GM10847 (cell line): Measurements from ENCODE around the gene GAS2L1.

Source experiments
- POLR2A ChIP-seq: IDR thresholded peaks from 2 replicates; pipeline ENCODE4 v1.6.1; 2011; ENCODE audit not compliant: insufficient read length; ENCODE audit errors: extremely low read depth

The GAS2L1 gene

GRCh38 chr22:29348956-29349355 lies 42.5 kb downstream of the GAS2L1 start:
- TF ChIP-seq POLR2A = no peak

DNA sequence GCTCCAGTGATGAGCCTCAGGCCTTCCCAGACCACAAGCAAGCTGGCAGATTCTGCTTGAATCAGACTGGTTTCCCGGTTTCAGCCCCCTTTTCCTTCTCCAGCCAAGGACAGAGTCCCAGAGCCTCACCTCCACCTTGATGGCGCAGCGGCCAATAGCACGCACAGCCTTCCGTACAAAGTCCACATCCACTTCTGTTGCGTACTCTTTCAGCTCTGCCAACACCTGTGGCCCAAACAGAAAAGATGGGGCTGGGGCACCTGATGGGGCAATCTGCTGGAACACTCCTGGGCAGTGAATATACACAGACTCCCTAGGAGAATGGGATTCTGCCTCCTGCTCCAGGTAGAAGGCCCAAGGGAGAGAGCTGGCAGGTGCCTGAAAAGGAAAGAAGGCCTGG lies 44.6 kb downstream of the GAS2L1 start:
- TF ChIP-seq POLR2A = no peak

- no peak for TF ChIP-seq POLR2A
Measured at GRCh38 chr22:29351891-29352290, 45.4 kb downstream of the GAS2L1 start.

GRCh38 chr22:29352778-29353177 lies 46.3 kb downstream of the GAS2L1 start:
- TF ChIP-seq POLR2A = no peak

DNA sequence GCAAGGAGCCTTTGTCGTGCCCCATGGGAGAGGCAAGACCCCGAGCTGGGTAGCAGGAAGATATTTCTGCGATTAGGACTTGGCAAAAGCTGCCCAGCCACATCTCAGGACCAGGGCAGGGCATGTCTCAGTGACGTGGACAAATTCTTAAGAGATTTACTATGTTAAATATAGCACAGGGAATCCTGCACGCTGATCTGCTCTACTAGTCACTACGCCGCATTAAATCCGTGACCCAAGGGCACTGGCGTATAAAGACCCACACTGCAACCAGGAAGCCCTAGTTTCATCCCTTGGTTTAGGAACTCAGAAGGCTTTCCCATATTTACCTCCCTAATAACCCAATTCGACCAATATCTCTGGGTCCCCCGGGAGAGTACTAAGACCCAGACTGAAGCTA lies 46.8 kb downstream of the GAS2L1 start:
- no peak for TF ChIP-seq POLR2A

GRCh38 chr22:29353860-29354259 lies 47.4 kb downstream of the GAS2L1 start:
- no peak for TF ChIP-seq POLR2A

DNA sequence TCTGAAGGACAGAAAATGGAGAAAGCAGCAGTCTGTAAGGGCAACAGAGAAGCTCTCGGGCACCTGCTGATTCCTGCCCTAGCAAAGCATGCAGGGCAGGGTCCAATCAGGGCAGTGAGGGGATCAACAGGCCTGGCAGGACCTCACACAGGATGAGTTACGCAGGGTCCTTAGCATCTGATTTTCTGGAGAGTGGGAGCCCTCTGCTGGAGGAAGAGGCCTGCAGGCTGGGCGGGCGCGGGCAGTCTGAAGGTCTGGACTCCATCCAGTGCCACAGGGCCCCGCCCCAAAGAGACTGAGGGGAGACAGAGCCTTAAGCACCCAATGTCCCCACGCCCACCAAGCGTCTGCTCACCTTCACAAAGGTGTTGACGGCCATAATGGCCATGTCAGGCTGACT lies 53.0 kb downstream of the GAS2L1 start:
- TF ChIP-seq POLR2A = no peak
